ENCODE results near the gene ZNF830. TPM values are rescaled to one million over a fixed set of nuclear protein-coding genes. Genes with fewer than 3 reads are reported as not detected.

The ZNF830 gene
- total RNA-seq, 1 experiment from 2014 or later, result 13.6 TPM

DNA sequence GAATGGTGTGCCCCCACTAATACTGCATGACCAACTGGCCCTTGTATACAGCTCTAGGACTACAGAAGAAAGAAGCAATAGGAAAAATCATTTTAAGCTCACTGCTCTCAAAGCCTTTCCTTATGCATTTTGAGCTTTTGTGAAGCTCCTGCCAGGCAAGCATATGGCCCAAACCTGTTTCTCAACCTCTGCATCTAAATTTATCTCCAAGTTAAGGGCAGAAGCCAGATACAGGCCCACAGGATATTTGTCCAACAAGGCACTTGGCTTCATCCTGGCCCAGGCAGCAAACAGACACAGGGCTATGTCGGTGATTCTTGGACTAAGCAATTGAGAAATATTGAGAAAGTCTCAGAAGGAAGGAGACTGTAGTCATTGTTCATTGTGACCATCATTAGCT is 44.0 kb upstream of the ZNF830 start:
- H3K4me3 ChIP-seq, result no peak overlapping the region
- no peak for DNase-seq
- peaks cover 13% of the 10 kb centered on the region; the same call in 1 of the 2 replicates for H3K27me3 ChIP-seq (ENCODE audit: insufficient read depth, low read depth)
- ChIA-PET POLR2A (ENCODE audit: unreplicated experiment) (no interaction called here), CTCF (no interaction called here)
- no peaks in the 10 kb centered on the region for H3K9me3 ChIP-seq (ENCODE audit: insufficient read depth, low read depth)
- H2AFZ ChIP-seq, result no peak overlapping the region
- no peaks in the 10 kb centered on the region for H3K79me2 ChIP-seq (ENCODE audit: low read depth)
- TF ChIP-seq CTCF (conservative IDR thresholded peaks at IDR 0.05), result no peak
- no peak for TF ChIP-seq EZH2 (IDR thresholded peaks at IDR 0.05; ENCODE audit: low read depth)
- no peak overlapping the region for H3K27ac ChIP-seq
- H4K20me1 ChIP-seq (ENCODE audit: insufficient read depth), result no peaks in the 10 kb centered on the region
- H3K36me3 ChIP-seq (ENCODE audit: low read depth), result no peaks in the 10 kb centered on the region
- H3K4me2 ChIP-seq, result no peak overlapping the region
- intact Hi-C loops (cut with micrococcal nuclease; ENCODE audit: unreplicated experiment), result no loop called here
- no peaks in the 10 kb centered on the region for H3F3A ChIP-seq (ENCODE audit: insufficient read depth, low read depth)
- no peaks in the 10 kb centered on the region for H3K4me1 ChIP-seq (replicated peaks; ENCODE audit: insufficient read depth)
- no peaks in the 10 kb centered on the region for H3K9me2 ChIP-seq (ENCODE audit: insufficient read depth)
- BruUV-seq (replicated peaks), result no TSS peak

- no peaks in the 10 kb centered on the region for H3K9me3 ChIP-seq (ENCODE audit: insufficient read depth, low read depth)
- H3K4me2 ChIP-seq, result no peak overlapping the region
- no peaks in the 10 kb centered on the region for H3K9me2 ChIP-seq (ENCODE audit: insufficient read depth)
- H2AFZ ChIP-seq, result no peak overlapping the region
- no peak overlapping the region for H3K27ac ChIP-seq
- peaks cover 6% of the 10 kb centered on the region; the same call in 1 of the 2 replicates for H3K27me3 ChIP-seq (ENCODE audit: insufficient read depth, low read depth)
- TF ChIP-seq EZH2 (IDR thresholded peaks at IDR 0.05; ENCODE audit: low read depth) (no peak), CTCF (conservative IDR thresholded peaks at IDR 0.05) (no peak)
- no peak overlapping the region for H3K4me3 ChIP-seq
- no peaks in the 10 kb centered on the region for H3F3A ChIP-seq (ENCODE audit: insufficient read depth, low read depth)
- H3K4me1 ChIP-seq (replicated peaks; ENCODE audit: insufficient read depth), result no peaks in the 10 kb centered on the region
- no peaks in the 10 kb centered on the region for H3K36me3 ChIP-seq (ENCODE audit: low read depth)
- no peaks in the 10 kb centered on the region for H3K79me2 ChIP-seq (ENCODE audit: low read depth)
- POLR2A ChIA-PET (ENCODE audit: unreplicated experiment), result no interaction called here
- no TSS peak for BruUV-seq (replicated peaks)
- H4K20me1 ChIP-seq (ENCODE audit: insufficient read depth), result no peaks in the 10 kb centered on the region
- intact Hi-C loops (cut with micrococcal nuclease; ENCODE audit: unreplicated experiment), result no loop called here
- CTCF ChIA-PET, result no interaction called here
- DNase-seq, result no peak
Measured at GRCh38 chr17:34920676-34921075, 40.7 kb upstream of the ZNF830 start.

GRCh38 chr17:34926661-34927060 is 34.7 kb upstream of the ZNF830 start:
- ChIA-PET CTCF (no interaction called here), POLR2A (ENCODE audit: unreplicated experiment) (no interaction called here)
- no peak for DNase-seq
- H3K4me1 ChIP-seq (replicated peaks; ENCODE audit: insufficient read depth), result no peaks in the 10 kb centered on the region
- H3K4me3 ChIP-seq, result no peak overlapping the region
- BruUV-seq (replicated peaks), result no TSS peak
- H3F3A ChIP-seq (ENCODE audit: insufficient read depth, low read depth), result no peaks in the 10 kb centered on the region
- no peaks in the 10 kb centered on the region for H3K9me2 ChIP-seq (ENCODE audit: insufficient read depth)
- H3K27me3 ChIP-seq (ENCODE audit: insufficient read depth, low read depth), result no peaks in the 10 kb centered on the region
- no peak overlapping the region for H3K4me2 ChIP-seq
- H4K20me1 ChIP-seq (ENCODE audit: insufficient read depth), result no peaks in the 10 kb centered on the region
- no peak overlapping the region for H2AFZ ChIP-seq
- no peaks in the 10 kb centered on the region for H3K9me3 ChIP-seq (ENCODE audit: insufficient read depth, low read depth)
- no peaks in the 10 kb centered on the region for H3K36me3 ChIP-seq (ENCODE audit: low read depth)
- no peaks in the 10 kb centered on the region for H3K79me2 ChIP-seq (ENCODE audit: low read depth)
- no peak overlapping the region for H3K27ac ChIP-seq
- TF ChIP-seq EZH2 (IDR thresholded peaks at IDR 0.05; ENCODE audit: low read depth) (no peak), CTCF (conservative IDR thresholded peaks at IDR 0.05) (no peak)
- intact Hi-C loops (cut with micrococcal nuclease; ENCODE audit: unreplicated experiment), result no loop called here
